HG03135 (cell line): Measurements from ENCODE around the gene VSTM4.

Source experiments
- ATAC-seq: cut with Tn5 transposase; IDR thresholded peaks from one replicate; pipeline ENCODE4 v1.9.1; 2021; ENCODE audit warnings: mild to moderate bottlenecking, moderate library complexity; ENCODE audit not compliant: unreplicated experiment

Gene VSTM4

DNA sequence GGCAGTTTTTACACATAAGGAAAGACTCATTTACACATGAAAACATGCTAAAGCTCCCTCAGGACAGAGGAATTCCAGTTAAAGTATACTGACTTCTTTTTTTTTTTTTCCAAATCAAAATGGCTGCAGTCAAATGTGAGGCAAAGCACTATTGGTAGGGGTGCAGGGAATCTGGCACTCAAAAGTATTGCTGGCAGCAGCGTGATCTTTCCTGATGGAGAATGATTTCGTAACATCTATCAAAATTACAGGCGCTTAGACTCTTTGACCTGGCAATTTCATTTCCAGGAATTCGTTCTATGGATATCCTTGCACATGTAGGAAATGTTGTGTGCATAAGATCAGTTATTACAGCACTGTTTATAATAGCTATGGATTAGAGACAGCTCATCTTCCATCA, 65.7 kb downstream of the VSTM4 start:
- no peak for ATAC-seq

DNA sequence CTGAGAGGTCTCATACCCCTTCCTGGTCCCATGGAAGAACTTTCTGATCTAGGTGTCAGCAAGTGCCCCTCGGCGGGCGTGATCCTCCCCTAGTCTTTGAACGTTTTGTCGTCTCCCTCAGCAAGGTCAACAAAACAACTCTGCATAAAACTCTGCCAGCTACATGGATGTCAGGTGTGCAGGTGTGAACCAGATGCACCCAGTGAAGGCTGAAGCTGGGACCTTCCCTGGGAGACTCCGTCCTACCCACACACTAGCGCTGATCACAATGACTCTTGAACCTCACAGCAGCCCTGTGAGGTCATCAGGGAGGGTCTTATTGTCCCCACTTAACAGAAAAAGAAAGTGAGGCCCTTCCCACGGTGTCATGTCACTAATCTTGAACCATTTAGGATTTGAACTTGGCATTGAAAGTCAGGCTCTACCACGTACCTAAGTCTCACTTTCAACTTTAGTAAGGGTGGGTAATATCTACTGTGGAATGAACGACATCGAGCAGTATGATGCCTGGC, 68.1 kb downstream of the VSTM4 start:
- ATAC-seq: no peak

DNA sequence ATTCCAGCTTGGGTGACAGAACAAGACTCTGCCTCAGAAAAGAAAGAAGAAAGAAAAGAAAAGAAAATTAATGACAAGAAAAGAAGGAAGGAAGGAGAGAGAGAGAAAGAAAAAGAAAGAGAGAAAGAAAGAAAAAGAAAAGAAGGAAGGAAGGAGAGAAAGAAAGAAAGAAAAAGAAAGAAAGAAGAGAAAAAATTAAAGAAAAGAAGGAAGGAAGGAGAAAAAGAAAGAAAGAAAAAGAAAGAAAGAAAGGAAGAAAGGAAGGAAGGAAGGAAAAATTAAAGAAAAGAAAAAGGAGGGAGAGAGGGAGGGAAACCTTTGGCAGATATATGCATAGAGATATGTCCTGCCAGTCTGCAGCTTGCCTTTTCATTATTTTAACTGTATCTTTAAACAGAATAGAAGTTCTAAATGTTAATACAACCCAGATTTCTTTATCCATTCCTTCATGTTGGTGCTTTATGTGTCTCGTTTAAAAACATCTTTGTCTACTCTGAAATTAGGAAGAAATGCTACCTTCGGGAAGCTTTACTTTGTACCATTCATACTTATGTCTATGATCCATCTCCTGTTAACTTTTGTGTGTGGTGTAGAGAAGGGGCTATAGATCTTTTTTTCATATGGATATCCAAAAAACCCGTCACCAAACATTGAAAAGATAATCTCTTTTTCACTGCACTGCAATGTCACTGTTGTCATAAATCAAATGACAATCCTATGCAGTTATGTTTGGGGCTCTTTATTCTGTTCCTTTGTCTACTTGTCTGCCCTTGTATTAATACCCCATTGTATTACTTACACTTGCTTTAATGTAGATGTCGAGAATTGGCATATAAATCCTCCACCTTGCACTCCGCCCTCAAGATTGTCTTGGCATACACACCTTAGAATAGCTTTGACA, 70.8 kb downstream of the VSTM4 start:
- ATAC-seq: no peak

DNA sequence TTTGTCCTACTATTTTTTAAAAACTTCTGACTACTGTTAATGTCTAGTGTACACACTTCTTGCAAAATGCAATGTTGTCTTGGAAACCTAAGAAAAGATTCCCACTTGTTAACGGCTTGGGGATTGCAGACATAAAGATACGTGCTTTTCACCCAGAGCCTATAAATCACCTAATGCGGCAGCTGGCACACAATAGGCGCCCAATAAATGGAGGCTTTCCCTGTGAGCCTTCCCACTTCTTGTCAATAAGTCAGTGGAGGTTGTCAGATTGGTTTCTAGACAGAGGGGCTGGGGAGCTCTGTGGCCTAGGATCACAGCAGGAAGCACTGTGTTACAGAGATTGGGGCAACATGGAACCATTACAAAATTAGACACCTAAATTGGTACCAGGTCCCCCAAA, 74.7 kb downstream of the VSTM4 start:
- no peak for ATAC-seq

DNA sequence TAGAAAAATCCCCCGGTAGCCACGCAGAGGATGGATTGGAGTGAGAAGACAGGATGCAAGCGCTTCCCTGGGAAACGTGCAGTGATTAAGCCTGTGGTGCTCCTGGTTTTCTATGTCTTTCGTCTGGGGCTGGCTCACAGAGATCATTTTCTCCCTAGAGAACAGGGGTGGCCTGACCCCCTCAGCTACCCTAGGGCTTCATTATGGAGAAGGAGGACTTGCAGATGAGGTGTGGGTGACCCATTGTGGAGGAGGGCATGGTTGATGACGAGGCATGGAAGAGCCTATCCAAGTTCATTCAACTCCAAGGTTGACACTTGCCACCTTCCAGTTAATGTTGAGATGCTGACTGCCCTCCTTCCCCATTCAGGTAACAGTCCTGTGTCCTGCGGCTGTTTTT, 75.9 kb downstream of the VSTM4 start:
- ATAC-seq: no peak

DNA sequence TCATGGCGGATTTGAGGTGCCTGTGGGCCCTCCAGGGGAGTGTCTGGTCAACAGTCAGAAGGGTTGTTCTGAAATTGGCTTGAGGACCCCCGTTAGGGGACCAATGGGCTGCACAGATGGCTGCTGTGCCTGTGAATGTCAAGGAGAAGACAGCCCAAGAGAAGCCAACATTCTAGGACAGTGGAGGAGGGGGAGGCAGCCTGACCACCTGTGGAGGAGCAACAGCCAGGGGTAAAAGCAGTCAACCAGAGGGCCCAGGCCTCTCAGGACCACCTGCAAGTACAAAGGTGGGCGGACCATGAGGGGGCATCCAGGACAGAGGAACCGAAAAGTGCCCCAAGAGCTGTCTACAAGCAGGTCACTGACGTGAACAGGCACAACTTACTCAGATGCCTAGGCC, 76.6 kb downstream of the VSTM4 start:
- no peak for ATAC-seq

DNA sequence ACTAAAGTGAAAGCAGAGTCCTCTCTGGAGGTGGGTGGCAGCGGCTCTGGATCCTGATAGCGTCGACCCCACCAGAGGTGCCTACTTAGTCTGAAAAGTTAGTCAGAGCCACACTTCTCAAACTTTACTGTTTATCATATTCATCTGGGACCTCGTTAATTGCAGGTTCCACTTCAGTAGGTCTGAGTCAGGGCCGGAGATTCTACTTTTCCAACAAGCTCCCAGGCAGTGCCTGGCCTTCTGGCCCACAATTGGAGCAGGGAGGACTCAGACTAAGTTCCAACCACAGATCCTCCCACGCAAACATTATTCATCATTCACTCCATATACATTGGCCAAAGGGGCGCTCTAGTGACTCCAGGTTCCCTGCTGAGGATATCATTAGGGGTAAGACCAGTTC, 78.1 kb downstream of the VSTM4 start:
- no peak for ATAC-seq

DNA sequence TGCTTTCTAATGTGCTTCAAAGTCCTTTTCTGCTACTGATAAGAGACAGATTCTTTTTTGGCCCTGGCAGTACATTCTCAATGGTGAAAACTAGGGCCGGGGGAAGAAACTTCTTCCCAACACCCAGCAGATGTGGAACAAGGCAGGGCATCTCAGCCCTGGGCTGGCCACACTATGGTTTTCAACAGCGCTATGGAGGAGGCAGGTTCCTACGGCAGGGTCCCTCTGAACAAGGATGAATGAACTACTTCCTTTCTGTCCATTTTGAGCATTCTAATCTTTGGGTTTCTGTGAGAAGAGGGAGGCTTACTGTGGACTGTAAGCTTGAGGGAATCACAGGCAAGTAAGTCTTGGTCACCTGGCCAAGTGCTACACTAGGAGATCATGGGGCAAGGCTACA, 78.7 kb downstream of the VSTM4 start:
- ATAC-seq: no peak

DNA sequence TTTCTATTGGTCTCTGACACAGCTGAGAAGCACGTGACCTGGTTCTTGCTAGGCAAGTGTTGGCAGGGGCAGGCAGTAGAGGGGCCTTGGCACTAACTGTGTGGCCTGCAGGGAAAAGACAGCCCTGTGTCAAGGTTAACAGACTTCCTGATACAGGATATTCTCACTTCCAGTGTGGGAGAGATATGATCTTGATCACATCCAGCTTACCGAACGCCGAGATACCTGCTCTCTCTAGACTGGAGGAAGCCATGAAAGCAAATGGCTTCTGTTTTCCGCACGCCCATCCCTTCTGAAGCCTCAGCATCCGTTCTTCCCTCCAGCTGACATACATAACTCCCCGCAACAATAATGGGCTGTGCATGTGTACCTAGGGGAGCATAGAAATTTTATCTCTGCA, 79.4 kb downstream of the VSTM4 start:
- no peak for ATAC-seq

DNA sequence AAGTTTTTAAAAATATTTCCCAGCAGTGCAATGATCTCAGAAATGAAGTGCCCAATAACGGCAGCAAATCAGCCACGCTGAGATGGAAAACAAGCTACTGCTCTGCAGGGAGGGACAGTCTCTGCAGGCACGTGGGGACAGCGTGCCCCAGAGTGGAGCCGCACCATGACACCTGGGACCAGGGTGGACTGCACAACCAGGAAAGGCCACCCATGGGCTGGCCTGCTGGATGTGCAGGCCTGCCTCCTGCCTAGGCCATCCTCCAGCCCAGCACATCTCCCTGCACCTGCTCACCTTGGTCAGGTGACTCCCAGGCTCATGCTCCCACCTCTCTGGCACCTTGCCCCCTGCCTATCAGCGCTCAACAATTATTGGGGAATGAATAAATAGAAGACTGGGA, 80.4 kb downstream of the VSTM4 start:
- no peak for ATAC-seq

DNA sequence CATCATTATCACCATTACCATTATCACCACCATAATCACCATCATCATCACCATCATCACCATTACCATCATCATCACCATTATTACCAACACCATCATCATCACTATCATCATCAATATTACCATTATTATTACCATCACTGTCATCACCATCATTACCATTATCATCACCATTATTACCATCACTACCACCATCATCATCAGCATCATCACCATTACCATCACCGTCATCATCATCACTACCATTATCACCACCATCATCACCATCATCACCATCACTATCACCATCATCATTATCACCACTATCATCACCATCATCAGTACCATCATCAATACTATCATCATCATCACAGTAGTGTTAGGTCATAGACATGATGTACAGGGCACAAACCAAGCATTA, 81.4 kb downstream of the VSTM4 start:
- no peak for ATAC-seq

DNA sequence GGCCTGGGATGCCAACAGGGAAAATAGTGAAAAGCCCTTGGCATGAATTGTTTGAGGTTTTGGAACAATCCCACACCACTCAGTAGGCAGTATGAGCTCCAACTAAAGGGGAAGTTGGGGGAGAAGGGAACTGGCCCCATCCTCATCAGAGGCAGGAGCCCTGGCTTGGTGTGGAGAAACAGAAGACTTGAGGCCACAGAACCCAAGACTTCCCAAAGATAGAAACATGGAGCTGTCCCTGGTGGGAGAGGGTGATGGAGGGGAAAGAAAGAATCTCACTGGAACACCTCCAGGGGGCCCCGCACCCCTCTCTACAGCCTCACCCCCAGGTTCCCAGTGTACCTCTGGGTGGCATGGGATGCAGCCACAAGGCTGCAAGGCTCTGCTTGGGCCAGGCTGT, 85.7 kb downstream of the VSTM4 start:
- no peak for ATAC-seq

DNA sequence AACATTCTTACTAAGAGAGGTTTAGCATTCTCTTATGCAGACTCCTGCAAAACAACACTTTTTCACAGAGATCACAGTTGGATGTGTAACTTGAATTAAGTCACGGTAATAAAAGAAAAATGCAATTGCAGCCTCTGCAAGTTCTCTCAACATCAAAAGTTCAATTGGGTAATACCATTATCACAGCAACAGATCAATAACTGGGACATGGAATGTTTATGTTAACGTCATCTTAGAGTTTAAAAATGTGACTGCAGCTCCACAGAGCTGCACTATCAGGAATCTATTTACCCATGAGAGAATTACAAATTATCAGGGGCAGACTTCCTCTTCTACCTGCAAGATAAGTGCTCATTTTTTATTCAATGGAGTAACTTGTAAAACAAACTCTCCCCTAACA, 86.7 kb downstream of the VSTM4 start:
- no peak for ATAC-seq

DNA sequence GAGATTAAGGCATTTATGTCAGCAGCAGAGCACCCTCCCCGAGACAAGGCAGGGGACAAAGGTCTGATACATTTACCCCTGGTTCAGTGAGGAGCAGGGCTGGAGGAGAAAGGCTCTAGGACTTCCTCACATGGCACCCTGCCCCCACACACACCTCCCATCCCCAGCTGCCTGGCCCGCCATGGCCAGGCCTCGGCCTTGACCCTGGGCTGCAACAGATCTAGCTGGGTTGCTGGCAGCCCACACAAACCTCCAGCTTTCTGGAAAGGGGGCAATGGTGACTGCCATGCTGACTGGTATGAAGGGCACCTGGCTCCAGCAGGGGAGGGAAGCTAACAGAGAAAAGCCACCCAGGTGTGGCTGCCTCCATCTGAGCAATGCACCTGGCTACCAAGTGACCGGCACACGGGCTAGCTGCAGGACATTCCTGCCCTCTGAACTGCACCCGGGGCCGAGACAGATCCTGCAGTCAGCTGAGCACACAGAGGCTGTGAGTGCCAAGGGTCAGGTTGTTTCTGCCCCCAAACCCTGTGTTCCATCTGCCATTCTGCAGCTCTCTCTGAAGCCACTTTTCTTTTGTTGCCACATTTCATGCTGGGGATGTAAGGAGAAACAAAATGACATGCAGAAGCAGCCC, 89.9 kb downstream of the VSTM4 start:
- ATAC-seq: no peak

DNA sequence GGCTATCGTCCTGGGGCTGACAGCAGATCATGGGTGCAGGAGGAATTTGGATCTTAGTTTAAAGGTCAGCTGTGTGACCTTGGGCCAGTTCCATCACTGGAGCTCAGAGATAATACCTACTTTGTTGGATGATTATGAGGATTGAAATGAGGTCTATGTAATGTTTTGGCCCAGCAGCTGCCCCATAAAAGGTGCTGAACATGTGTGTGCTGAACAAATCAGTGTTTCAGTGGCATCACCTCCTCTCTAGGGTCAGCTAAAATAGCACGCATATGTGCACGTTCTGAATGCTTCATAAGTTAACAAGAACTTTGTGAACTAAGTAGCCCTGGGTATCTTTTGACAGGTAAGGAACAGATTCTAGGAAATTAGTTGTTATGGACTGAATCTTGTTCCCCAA, 90.8 kb downstream of the VSTM4 start:
- no peak for ATAC-seq

DNA sequence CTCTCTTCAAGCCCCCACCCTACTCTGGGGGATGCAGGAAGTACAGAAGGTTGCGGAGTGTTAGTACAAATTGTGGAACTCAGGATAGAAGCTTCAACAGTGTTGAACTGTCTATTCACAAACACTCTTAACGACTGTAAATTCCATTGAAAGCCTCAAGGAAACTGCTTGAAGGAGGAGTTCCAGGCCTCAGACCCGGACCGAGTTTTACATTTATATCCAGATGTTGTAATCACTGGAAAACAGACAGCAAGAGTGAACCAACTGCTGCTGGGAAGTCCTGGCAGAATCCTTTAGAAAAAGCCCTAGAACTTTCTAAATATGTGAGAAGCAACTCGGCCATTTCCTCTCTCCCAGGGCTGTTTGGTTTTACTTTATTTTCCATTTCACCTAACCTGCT, 91.6 kb downstream of the VSTM4 start:
- ATAC-seq: no peak

DNA sequence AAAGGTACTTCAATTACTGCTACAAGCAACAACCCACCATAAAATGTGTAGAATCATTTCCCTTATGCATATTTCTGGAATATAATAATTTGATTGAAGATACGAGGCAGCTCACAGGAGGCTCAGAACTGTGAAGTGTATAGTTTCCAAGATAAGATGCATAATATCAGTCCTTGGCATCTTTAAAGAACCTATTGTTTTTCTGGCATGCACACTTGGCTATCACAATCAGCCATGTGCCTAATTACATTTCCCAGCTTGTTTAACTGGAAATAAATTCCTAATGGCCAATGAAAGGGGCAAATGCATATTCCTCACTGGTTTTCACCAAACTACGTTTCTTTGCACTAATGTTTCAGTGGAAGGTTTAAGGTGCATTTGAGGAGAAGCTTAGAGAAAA, 92.3 kb downstream of the VSTM4 start:
- ATAC-seq: no peak

DNA sequence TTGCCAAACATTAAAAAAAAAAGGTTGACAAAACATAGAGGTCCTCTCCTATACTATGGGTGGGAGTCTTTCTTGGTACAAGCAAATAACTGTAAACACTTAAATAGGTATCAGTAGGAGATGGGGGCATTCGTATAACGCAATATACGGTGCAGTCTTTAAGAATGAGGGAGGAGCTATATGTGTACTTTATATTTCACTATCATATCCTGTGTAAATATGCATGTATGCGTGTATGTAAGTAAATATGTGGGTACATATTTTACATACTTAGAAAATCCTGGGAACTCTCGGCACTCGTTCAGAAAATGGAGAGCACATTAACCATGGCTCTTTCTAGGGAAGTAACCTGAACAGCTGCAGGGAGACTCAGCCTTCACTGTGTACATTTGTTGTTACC, 93.6 kb downstream of the VSTM4 start:
- ATAC-seq: no peak

DNA sequence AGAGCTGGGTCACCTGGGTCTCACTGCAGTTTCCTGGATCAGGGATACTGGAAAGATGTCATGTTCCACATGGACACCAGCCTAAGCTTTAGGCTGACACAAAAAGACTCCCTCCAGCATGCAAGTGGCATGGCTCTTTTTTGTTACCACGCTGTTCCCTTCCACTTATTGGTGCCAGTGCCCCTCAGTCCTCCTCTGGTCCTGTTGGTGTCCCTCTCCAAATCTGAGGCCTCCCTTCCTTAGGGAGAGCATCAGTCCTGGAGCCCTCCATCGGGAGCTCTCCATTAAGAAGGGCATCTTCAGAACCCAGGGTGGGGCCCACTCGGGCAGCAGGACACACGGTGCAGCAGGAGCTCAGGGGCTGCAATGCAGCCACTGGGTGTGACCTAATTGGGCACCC, 99.6 kb downstream of the VSTM4 start:
- ATAC-seq: no peak

DNA sequence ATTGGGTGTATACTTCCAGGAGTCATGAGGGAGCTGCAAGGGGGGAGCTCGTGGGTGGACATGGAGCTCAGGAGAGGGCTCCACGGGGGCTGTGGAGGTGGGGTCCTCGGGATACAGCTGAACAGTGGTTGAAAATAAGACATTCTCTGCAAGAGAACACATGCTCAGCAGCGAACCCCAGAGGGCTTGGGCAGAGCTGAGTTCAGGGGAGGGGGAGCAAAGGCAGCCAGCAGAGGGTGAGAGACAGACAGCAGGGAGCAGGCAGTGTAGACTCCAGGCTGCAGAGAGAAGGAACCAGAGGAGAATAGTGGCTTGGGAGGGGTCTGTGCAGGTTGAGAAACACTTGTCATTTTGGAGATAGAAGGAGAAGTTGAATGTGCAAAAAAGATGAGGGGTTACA, 102.7 kb downstream of the VSTM4 start:
- ATAC-seq: no peak

DNA sequence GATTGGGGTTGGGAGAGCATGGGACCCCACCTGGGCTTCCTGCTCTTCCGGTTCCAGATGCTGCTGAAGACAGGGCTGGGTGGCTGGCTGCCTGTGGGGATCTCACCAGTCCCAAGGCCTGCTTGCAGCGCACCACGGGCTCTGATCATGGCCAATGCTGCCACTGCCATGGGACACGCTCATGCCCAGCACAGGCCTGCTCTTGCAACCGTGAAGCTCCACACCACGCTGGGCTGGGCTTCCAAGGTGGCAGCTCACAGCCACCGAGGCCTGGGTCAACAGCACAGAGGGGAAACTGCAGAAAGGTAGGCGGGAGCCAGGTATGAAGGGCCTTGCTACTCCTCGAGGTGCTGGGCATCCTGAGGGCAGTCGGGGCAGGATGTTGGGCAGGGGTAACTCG, 103.6 kb downstream of the VSTM4 start:
- ATAC-seq: no peak

DNA sequence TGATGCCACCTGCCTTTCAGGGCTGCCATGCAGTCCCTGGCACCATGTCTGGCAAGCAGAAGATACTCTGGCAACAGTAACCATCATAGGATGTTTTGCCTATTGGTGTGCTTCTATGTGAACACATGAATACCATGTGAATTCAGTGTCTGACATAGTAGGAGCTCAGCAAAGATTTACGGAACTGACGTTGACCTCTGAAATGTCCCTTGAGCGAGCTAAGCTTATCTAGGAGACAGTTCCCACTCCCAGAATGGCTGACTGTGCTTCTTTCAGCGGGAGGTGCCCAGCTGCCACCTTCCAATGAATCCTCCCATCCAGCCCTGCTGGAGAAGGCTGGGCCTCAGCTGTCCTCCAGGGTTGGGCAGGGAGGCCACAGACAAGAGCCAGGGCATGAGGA, 104.5 kb downstream of the VSTM4 start:
- no peak for ATAC-seq
